Stimulated activated CD4-positive, alpha-beta T cell treated with anti-CD3 and anti-CD28 coated beads, Interleukin-12 subunit alpha, Interleukin-12 subunit beta, amount 100 ng/mL, for 48 hours (primary cell): Measurements from ENCODE around the gene DDX59.

ENCODE experiments used
- DNase-seq, 3 donors: peaks; one replicate each; pipeline ENCODE4 v3.0.0-alpha.2; 2020; ENCODE audit warnings: low read depth in 2 of 3, low spot score in 1 of 3

Gene DDX59

DNA sequence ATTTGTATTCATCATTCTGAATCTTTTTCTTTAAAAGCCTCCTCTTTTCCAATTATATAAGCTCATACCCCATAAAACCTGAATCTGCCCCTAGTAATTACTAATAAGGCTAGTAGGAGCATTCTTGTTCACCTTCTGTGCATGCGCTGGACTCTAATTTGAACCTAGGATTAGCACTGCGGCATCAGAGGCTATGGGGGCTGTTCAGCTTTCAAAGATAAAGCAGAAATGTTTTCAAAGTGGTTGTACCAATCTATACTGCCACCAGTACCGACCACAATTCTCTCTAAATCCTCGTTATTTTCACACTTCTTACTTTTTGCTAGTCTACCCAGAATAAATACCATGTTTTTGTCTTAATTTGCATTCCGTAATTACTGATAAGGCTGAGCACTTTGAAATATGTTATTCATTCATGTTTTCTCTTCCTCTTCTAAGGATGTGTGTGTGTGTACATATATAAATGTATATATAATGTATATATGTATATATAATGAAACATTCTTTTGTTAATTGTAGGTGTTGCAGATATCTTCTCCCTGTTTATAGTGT, 1.6 kb upstream of the DDX59 start:
- DNase-seq, result no peak

DNA sequence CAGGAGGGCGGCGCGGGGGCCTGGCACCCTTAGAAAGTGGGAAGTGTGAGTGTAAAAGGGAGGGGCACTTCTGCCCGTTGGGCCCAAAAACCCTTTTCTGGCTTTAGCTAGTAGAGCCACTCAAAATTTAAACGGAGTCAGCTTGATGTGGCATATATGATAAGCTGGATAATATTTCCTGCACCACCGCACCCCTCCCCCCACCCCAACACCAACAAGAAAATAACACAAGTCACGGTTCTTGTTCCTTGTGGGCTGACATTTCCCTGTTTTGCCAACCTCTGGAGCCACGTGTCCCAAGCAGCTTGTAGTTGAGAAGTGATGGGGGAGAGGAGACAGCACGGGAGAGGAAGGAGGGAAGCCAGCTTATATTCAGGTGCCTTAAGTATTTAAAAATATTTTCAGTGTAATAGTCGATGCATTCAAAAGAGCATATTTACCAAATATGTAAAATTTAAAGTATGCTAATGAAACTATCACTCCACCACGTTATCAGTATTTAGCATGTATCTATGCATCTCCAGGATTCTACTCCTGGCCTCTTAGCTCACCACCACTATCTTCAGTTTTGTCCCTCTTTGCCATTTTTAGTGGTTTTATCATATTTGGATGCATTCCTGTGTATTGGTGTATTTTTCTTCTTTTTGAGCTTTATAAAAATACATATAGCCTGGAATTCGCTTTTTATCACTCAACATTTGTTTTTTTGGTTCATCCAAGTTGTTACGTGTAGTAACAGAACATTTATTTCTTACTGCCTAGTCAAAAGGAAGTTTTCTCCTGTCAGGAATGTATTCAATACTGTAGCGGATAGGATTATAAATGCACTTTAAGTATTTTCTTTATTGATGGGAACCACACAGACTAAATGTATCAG, 773 bp upstream of the DDX59 start:
- DNase-seq, result peak; percentile 8 to 13 (median 8)

DNA sequence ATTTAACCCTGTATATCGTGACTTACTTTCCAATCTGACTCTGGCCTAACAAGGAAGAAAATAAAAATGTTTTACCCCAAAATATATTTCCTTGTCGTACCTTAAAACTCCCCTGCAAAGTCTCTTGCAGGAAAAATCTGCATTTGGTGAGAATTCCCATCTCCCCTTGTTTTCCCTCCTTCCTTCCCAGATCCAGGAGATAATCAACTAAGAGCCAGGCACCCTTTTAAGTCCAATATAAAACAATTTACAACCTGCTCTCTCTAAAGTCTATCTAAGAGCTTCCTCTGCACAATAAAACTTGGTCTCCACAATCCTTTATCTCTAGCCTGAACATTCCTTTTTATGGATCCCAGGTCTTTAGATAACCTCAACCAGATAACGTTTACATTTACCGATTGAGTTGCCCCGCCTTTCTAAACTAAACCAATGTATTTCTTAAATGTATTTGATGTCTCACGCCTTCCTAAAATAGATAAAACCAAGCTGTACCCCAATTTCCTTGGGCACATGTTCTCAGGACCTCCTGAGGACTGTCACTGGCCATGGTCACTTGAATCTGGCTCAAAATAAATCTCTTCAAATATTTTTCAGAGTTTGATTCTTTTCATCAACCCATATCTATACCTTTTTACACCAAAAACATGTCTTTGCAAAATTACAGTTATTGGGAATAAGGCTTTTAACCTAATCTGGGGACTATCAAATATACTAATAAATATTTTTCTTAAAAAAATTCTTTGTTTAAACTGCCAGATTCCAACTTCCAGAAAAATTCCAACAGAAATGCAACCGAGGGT, 993 bp downstream of the DDX59 start:
- DNase-seq, result no peak

- no peak for DNase-seq
These were observed 3.4 kb downstream of the DDX59 start for GRCh38 chr1:200666309-200666708.

GRCh38 chr1:200665861-200666260, 3.8 kb downstream of the DDX59 start:
- DNase-seq, result no peak

- no peak for DNase-seq
These were observed 9.0 kb downstream of the DDX59 start for GRCh38 chr1:200660719-200661118.

DNA sequence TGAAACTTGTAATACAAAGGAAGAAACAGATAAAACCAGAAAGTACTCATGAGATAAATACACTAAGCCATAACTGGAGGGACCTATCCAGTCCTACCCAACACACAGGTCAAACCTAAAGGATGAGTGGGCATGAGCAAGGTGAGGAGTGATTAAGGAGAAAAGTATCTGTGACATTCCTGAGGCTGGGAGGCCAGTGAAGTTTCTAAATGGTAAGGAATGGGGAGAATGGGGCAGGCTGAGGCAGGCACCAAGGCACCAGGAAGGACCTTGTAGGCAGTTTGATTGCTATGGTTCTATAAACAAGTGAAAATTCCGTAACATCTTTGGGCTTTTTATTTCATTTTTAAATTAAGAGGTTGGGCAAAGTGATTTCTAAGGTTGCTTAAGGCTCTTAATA, 10.4 kb downstream of the DDX59 start:
- DNase-seq, result no peak

- DNase-seq, result no peak
These were observed 11.5 kb downstream of the DDX59 start for GRCh38 chr1:200658037-200658818.

DNA sequence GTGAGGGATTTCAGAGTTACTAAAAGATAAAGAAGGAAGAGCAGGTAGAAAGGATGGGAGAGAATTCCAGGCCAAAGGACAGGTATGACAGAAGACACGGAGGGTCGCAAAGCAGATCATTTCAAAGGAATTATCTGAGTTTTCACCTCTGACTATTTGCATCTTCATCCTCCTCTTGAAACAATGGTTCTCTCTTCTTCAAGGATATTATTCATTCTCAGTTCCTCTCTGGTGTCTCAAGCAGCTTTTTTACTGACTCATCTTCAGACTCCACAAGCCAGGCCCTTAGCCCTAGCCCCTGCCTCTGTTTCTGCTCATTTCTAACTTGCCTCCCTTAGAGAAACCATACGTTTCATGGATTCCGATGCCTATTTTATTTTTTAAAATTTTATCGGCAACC, 15.0 kb downstream of the DDX59 start:
- no peak for DNase-seq

- no peak for DNase-seq
These were observed 16.7 kb downstream of the DDX59 start for GRCh38 chr1:200653022-200653462.

DNA sequence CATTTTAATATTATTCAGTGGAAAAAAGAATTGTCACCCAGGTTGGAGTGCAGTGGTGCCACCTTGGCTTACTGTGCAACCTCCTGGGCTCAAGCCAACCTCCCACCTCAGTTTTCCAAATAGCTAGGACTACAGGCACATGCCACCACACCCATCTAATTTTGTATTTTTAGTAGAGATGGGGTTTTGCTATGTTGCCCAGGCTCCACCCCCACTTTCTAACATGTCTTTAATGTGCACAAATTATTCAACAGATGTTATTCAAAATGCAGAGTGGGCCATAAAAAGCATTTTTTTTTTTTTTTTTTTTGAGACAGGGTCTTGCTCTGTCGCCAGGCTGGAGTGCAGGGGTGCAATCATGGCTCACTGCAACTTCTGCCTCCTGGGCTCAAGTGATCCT, 17.3 kb downstream of the DDX59 start:
- DNase-seq, result no peak

DNA sequence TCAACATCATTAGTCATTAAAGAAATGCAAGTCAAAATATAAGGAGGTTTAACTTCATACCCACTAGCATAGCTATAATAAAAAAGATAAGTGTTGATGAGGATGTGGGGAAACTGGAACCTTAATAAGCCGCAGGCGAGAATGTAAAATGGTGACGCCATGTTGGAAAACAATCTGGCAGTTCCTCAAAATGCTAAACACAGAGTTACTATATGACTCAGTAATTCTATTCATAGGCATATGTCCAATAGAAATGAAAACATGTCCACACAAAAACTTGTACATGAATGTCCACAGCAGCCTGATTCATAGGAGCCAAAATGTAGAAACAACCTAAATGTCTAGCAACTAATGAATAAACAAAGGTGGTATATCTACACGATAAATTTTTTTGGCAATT, 23.2 kb downstream of the DDX59 start:
- no peak for DNase-seq

- DNase-seq, result no peak
These were observed 25.7 kb downstream of the DDX59 start for GRCh38 chr1:200644021-200644420.

- no peak for DNase-seq
These were observed 27.2 kb downstream of the DDX59 start for GRCh38 chr1:200642481-200642880.

- no peak for DNase-seq
These were observed 28.7 kb downstream of the DDX59 start for GRCh38 chr1:200640963-200641401.

DNA sequence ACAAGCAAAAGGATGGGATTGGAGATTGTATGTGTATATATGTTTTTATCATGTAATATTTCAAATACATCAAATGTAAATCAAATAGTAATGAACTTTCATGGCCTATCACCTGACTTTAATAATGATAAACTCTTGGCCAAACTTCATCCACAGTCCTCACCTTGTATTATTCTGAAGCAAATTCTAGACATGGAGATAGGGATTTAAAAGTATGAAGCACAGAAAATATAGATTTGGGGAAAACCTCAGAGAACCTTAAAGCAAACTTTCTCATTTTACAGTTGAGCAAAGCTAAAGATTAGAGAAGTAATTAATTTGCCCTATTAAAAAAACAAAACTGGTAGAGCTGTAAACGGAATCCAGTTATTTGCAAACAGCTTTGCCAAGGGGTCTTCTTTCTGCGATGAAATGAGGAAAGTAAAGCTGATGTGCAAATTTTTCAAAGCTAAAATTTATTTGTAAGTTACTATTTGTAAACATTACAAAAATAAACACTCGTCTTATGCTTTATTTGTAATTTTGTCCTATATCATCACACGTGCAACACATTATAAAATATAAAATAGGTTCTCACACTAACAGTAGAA, 29.2 kb downstream of the DDX59 start:
- DNase-seq, result no peak

- no peak for DNase-seq
These were observed 31.6 kb downstream of the DDX59 start for GRCh38 chr1:200638073-200638472.

- DNase-seq, result no peak
These were observed 33.0 kb downstream of the DDX59 start for GRCh38 chr1:200636681-200637080.

DNA sequence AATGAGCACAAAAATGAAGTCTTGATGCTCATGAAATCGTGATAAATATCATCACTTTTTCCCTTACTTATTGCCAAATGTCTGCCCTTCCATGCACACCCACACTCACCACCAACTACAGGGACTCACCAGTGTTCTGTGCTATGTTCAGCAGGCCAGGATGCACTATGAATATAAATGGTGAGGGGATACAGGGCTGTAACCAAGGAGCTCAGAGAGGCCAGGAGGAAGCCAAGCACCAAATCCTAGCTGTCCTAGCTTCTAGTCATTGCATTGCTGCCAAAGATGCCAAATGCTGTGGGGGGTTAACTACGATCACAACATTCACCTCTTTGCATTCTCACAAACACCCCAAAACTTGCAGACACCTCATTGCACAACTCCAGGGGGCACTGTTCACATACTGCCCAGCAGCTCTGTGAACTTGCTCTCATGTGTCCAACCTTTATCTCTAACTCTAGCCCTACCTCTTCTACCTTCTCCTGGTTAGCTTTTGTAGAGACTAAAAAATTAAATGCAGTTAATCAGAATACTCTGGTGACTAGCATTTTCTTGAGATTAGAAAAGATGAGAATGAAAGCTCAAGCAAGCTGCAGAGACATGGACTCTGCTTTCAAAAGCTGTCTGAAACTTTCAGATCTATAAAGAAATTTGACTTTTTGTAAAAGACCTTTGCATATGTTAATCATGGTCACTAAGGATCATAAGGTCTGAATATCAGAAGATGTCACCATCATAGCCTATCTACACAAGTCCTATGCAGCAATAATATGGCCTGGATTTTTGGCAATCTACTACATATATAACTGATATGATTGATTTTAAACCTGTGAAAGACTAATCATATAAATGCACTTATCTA, 35.2 kb downstream of the DDX59 start:
- no peak for DNase-seq

- DNase-seq, result no peak
These were observed 38.3 kb downstream of the DDX59 start for GRCh38 chr1:200631375-200631774.
